ENCODE data around the gene TBK1. TPM values are rescaled to one million over a fixed set of nuclear protein-coding genes. Genes with fewer than 3 reads are reported as not detected.

The TBK1 gene
- total RNA-seq, 1 experiment from 2014 or later, result 33.8 TPM

- TF ChIP-seq CTCF (conservative IDR thresholded peaks at IDR 0.05; ENCODE audit: low read depth, low read length), result no peak
- TF ChIP-seq EZH2 (IDR thresholded peaks at IDR 0.05; ENCODE audit: borderline replicate concordance, low read depth, low read length, poor library complexity, severe bottlenecking), result no peak
Measured at GRCh38 chr12:64476844-64477243, 24.9 kb downstream of the TBK1 start.

GRCh38 chr12:64478661-64479060, 26.7 kb downstream of the TBK1 start:
- H3K27me3 ChIP-seq (replicated peaks; ENCODE audit: insufficient read depth, low read depth, low read length, poor library complexity), result no peaks in the 10 kb centered on the region
- no peak overlapping the region for H3K4me3 ChIP-seq (ENCODE audit: low read depth, low read length, poor library complexity, severe bottlenecking)
- ChIA-PET POLR2A (ENCODE audit: low non-redundant PET) (no interaction called here), CTCF (no interaction called here)
- peaks cover 60% of the 10 kb centered on the region for H3K36me3 ChIP-seq (ENCODE audit: insufficient read depth, low read length, poor library complexity, severe bottlenecking)
- BruUV-seq (replicated peaks), result no TSS peak
- intact Hi-C loops (cut with micrococcal nuclease; ENCODE audit: unreplicated experiment), result no loop called here
- no peak for DNase-seq (ENCODE audit: low spot score)
- TF ChIP-seq CTCF (conservative IDR thresholded peaks at IDR 0.05; ENCODE audit: low read depth, low read length) (no peak), EZH2 (IDR thresholded peaks at IDR 0.05; ENCODE audit: borderline replicate concordance, low read depth, low read length, poor library complexity, severe bottlenecking) (no peak)
- H3K9me3 ChIP-seq (ENCODE audit: low read depth, low read length, poor library complexity, severe bottlenecking), result peaks cover 14% of the 10 kb centered on the region
- no peak overlapping the region for H3K27ac ChIP-seq (ENCODE audit: low read depth, low read length, poor library complexity, severe bottlenecking)
- H3K4me1 ChIP-seq (ENCODE audit: insufficient read depth, low read length, poor library complexity, severe bottlenecking), result peaks cover 19% of the 10 kb centered on the region

More at GRCh38 chr12:64476844-64477243, 24.9 kb downstream of the TBK1 start:
- Histone ChIP-seq H3K9me3 (ENCODE audit: low read depth, low read length, poor library complexity, severe bottlenecking) (peaks cover 14% of the 10 kb centered on the region), H3K36me3 (ENCODE audit: insufficient read depth, low read length, poor library complexity, severe bottlenecking) (peaks cover 50% of the 10 kb centered on the region), H3K4me3 (ENCODE audit: low read depth, low read length, poor library complexity, severe bottlenecking) (no peak overlapping the region), H3K4me1 (ENCODE audit: insufficient read depth, low read length, poor library complexity, severe bottlenecking) (peaks cover 19% of the 10 kb centered on the region), H3K27ac (ENCODE audit: low read depth, low read length, poor library complexity, severe bottlenecking) (no peak overlapping the region), H3K27me3 (replicated peaks; ENCODE audit: insufficient read depth, low read depth, low read length, poor library complexity) (no peaks in the 10 kb centered on the region)
- ChIA-PET POLR2A (ENCODE audit: low non-redundant PET) (no interaction called here), CTCF (no interaction called here)
- no peak for DNase-seq (ENCODE audit: low spot score)
- no TSS peak for BruUV-seq (replicated peaks)
- intact Hi-C loops (cut with micrococcal nuclease; ENCODE audit: unreplicated experiment), result no loop called here

GRCh38 chr12:64480148-64480547, 28.2 kb downstream of the TBK1 start:
- no peak for DNase-seq (ENCODE audit: low spot score)
- POLR2A ChIA-PET (ENCODE audit: low non-redundant PET), result no interaction called here

More at GRCh38 chr12:64480148-64480547, 28.2 kb downstream of the TBK1 start:
- Histone ChIP-seq H3K4me3 (ENCODE audit: low read depth, low read length, poor library complexity, severe bottlenecking) (no peak overlapping the region), H3K27ac (ENCODE audit: low read depth, low read length, poor library complexity, severe bottlenecking) (no peak overlapping the region), H3K4me1 (ENCODE audit: insufficient read depth, low read length, poor library complexity, severe bottlenecking) (peaks cover 19% of the 10 kb centered on the region), H3K36me3 (ENCODE audit: insufficient read depth, low read length, poor library complexity, severe bottlenecking) (peaks cover 49% of the 10 kb centered on the region), H3K27me3 (replicated peaks; ENCODE audit: insufficient read depth, low read depth, low read length, poor library complexity) (no peaks in the 10 kb centered on the region), H3K9me3 (ENCODE audit: low read depth, low read length, poor library complexity, severe bottlenecking) (peaks cover 14% of the 10 kb centered on the region)
- no TSS peak for BruUV-seq (replicated peaks)
- intact Hi-C loops (cut with micrococcal nuclease; ENCODE audit: unreplicated experiment), result no loop called here
- CTCF ChIA-PET, result no interaction called here
- TF ChIP-seq EZH2 (IDR thresholded peaks at IDR 0.05; ENCODE audit: borderline replicate concordance, low read depth, low read length, poor library complexity, severe bottlenecking) (no peak), CTCF (conservative IDR thresholded peaks at IDR 0.05; ENCODE audit: low read depth, low read length) (no peak)
